ENCODE data around the gene KIRREL2. TPM values are rescaled to one million over a fixed set of nuclear protein-coding genes. Genes with fewer than 3 reads are reported as not detected.
"Not testable (repeated sequence)": the region's sequence is repeated elsewhere in the genome, so short reads cannot be mapped to it uniquely, and the experiment has no call there.

Gene KIRREL2
- polyA plus RNA-seq, 3 donors = 8.8 to 10.4 (median 9.3) TPM

- DNase-seq (ENCODE audit: low read depth in 3 of 3, low spot score in 2 of 3) = no peak
Measured at GRCh38 chr19:35895911-35896642, 39.4 kb downstream of the KIRREL2 start.

GRCh38 chr19:35896643-35897040 lies 39.9 kb downstream of the KIRREL2 start:
- no peak for DNase-seq (ENCODE audit: low read depth in 3 of 3, low spot score in 2 of 3)

GRCh38 chr19:35897706-35898451 lies 41.2 kb downstream of the KIRREL2 start:
- no peak for DNase-seq (ENCODE audit: low read depth in 3 of 3, low spot score in 2 of 3)

- no peak for DNase-seq (ENCODE audit: low read depth in 3 of 3, low spot score in 2 of 3)
Measured at GRCh38 chr19:35898499-35898809, 41.7 kb downstream of the KIRREL2 start.

GRCh38 chr19:35899547-35900214 lies 43.0 kb downstream of the KIRREL2 start:
- peak in 1 of 3 donors; percentile 65 for DNase-seq (ENCODE audit: low read depth in 3 of 3, low spot score in 2 of 3)

GRCh38 chr19:35901055-35901644 lies 44.4 kb downstream of the KIRREL2 start:
- DNase-seq (ENCODE audit: low read depth in 3 of 3, low spot score in 2 of 3) = no peak

GRCh38 chr19:35901854-35902661 lies 45.3 kb downstream of the KIRREL2 start, which contains the start of gene HCST:
HCST (plus strand) TSS chr19:35902529; CDS start chr19:35902594, 65 bp downstream.
- no peak for DNase-seq (ENCODE audit: low read depth in 3 of 3, low spot score in 2 of 3)

- no peak for DNase-seq (ENCODE audit: low read depth in 3 of 3, low spot score in 2 of 3)
Measured at GRCh38 chr19:35902870-35903475, 46.3 kb downstream of the KIRREL2 start.

GRCh38 chr19:35903550-35904179 lies 47.0 kb downstream of the KIRREL2 start:
- no peak for DNase-seq (ENCODE audit: low read depth in 3 of 3, low spot score in 2 of 3)

- DNase-seq (ENCODE audit: low read depth in 3 of 3, low spot score in 2 of 3) = no peak
Measured at GRCh38 chr19:35904311-35905068, 47.8 kb downstream of the KIRREL2 start.

- DNase-seq (ENCODE audit: low read depth in 3 of 3, low spot score in 2 of 3) = no peak
Measured at GRCh38 chr19:35905178-35905727, 48.5 kb downstream of the KIRREL2 start.

GRCh38 chr19:35907377-35907745 lies 50.6 kb downstream of the KIRREL2 start:
- DNase-seq (ENCODE audit: low read depth in 3 of 3, low spot score in 2 of 3) = no peak

- no peak for DNase-seq (ENCODE audit: low read depth in 3 of 3, low spot score in 2 of 3)
Measured at GRCh38 chr19:35908010-35908441, 51.3 kb downstream of the KIRREL2 start, which contains the start of gene TYROBP. TYROBP (minus strand) TSS chr19:35908295; CDS start chr19:35908228, 67 bp downstream.

GRCh38 chr19:35908973-35909683 lies 52.4 kb downstream of the KIRREL2 start:
- DNase-seq (ENCODE audit: low read depth in 3 of 3, low spot score in 2 of 3) = no peak

- DNase-seq (ENCODE audit: low read depth in 3 of 3, low spot score in 2 of 3) = no peak
Measured at GRCh38 chr19:35909684-35910035, 52.9 kb downstream of the KIRREL2 start.

- not testable (repeated sequence) for DNase-seq (ENCODE audit: low read depth in 3 of 3, low spot score in 2 of 3)
Measured at GRCh38 chr19:35910355-35910754, 53.6 kb downstream of the KIRREL2 start.

- no peak for DNase-seq (ENCODE audit: low read depth in 3 of 3, low spot score in 2 of 3)
Measured at GRCh38 chr19:35911173-35911572, 54.5 kb downstream of the KIRREL2 start.

- DNase-seq (ENCODE audit: low read depth in 3 of 3, low spot score in 2 of 3) = no peak
Measured at GRCh38 chr19:35911790-35912189, 55.1 kb downstream of the KIRREL2 start.
